CD14-positive monocyte (primary cell): ENCODE data around the gene CCDC188. TPM values are rescaled to one million over a fixed set of nuclear protein-coding genes. Genes with fewer than 3 reads are reported as not detected.

Experiments
- DNase-seq, 3 donors: peaks; one replicate each; pipeline ENCODE4 v3.0.0-alpha.2; 2011 to 2022
- H2AFZ ChIP-seq: 2 replicates; pipeline ENCODE4 v1.6.0; 2012; ENCODE audit warnings: mild to moderate bottlenecking, low read depth, low read length, inconsistent platforms; ENCODE audit not compliant: insufficient read depth, poor library complexity, severe bottlenecking
- H3K27ac ChIP-seq, 2 donors: 1 replicate in 1 of 2; 2 replicates in 1 of 2; pipeline ENCODE4 v1.5.1; 2012 to 2013; ENCODE audit warnings: low read length in 2 of 2, control low read depth in 1 of 2, inconsistent platforms in 1 of 2, low read depth in 1 of 2, mild to moderate bottlenecking in 1 of 2
- H3K27me3 ChIP-seq, 2 donors: one replicate each; pipeline versions ENCODE4 v1.6.0 to v1.6.1; 2011 to 2013; ENCODE audit warnings: low read length in 2 of 2; ENCODE audit not compliant: control insufficient read depth in 2 of 2, insufficient read depth in 2 of 2
- H3K36me3 ChIP-seq, 2 donors: replicated peaks in 1 of 2; 1 replicate in 1 of 2; 2 replicates in 1 of 2; pipeline versions ENCODE4 v1.5.1 to v1.6.1; 2012 to 2013; ENCODE audit warnings: low read length in 2 of 2, control low read depth in 1 of 2, inconsistent platforms in 1 of 2, mild to moderate bottlenecking in 1 of 2; ENCODE audit not compliant: insufficient read depth in 2 of 2, control insufficient read depth in 1 of 2
- H3K4me1 ChIP-seq, 2 donors: 1 replicate in 1 of 2; 2 replicates in 1 of 2; pipeline versions ENCODE4 v1.5.1 to v1.6.1; 2012 to 2013; ENCODE audit warnings: low read length in 2 of 2, control low read depth in 1 of 2, inconsistent platforms in 1 of 2, mild to moderate bottlenecking in 1 of 2, moderate library complexity in 1 of 2; ENCODE audit not compliant: insufficient read depth in 2 of 2, control insufficient read depth in 1 of 2
- H3K4me2 ChIP-seq: replicated peaks from 2 replicates; pipeline ENCODE3; 2012; ENCODE audit warnings: low read length, moderate library complexity, mild to moderate bottlenecking; ENCODE audit not compliant: poor library complexity, severe bottlenecking; ENCODE audit errors: extremely low read depth
- H3K4me3 ChIP-seq, 3 experiments: fragments of 200-600 bp in 1 of 3; sonication (generic) in 1 of 3; replicated peaks in 1 of 3; 1 replicate in 2 of 3; 2 replicates in 1 of 3; pipeline ENCODE4 v1.5.1; 2011 to 2013; ENCODE audit warnings: low read length in 3 of 3, mild to moderate bottlenecking in 3 of 3, control low read depth in 2 of 3, low read depth in 2 of 3, inconsistent platforms in 1 of 3, moderate library complexity in 1 of 3
- H3K79me2 ChIP-seq: 2 replicates; pipeline ENCODE4 v1.6.0; 2012; ENCODE audit warnings: mild to moderate bottlenecking, control low read depth, inconsistent platforms, low read length, moderate library complexity; ENCODE audit not compliant: insufficient read depth
- H3K9ac ChIP-seq: 2 replicates; pipeline ENCODE4 v1.6.0; 2017; ENCODE audit warnings: low read length, mild to moderate bottlenecking; ENCODE audit not compliant: insufficient read depth, poor library complexity, severe bottlenecking
- H3K9me3 ChIP-seq, 2 donors: replicated peaks in 1 of 2; 1 replicate in 1 of 2; 2 replicates in 1 of 2; pipeline versions ENCODE4 v1.5.1 to v1.6.1; 2012 to 2013; ENCODE audit warnings: low read length in 2 of 2, control low read depth in 1 of 2; ENCODE audit not compliant: control insufficient read depth in 1 of 2, insufficient read depth in 1 of 2
- H4K20me1 ChIP-seq: 2 replicates; pipeline ENCODE4 v1.6.0; 2012; ENCODE audit warnings: mild to moderate bottlenecking, low read length, control low read depth, moderate library complexity; ENCODE audit not compliant: insufficient read depth
- H3K27ac Mint-ChIP-seq, 7 donors: one replicate each; pipeline ENCODE4 v1.8.0; 2020; ENCODE audit warnings: mild to moderate bottlenecking in 7 of 7, mixed read lengths in 7 of 7, moderate library complexity in 6 of 7, inconsistent platforms in 2 of 7
- H3K27me3 Mint-ChIP-seq, 3 donors: one replicate each; pipeline ENCODE4 v1.8.0; 2021 to 2022; ENCODE audit warnings: low read depth in 3 of 3, mild to moderate bottlenecking in 3 of 3, mixed read lengths in 3 of 3, moderate library complexity in 3 of 3, inconsistent platforms in 1 of 3
- H3K36me3 Mint-ChIP-seq, 2 donors: one replicate each; pipeline ENCODE4 v1.8.0; 2020; ENCODE audit warnings: mixed read lengths in 2 of 2, inconsistent platforms in 1 of 2, mild to moderate bottlenecking in 1 of 2
- H3K4me1 Mint-ChIP-seq: one replicate; pipeline ENCODE4 v1.8.0; 2020; ENCODE audit warnings: mild to moderate bottlenecking, mixed read lengths
- H3K4me3 Mint-ChIP-seq, 2 donors: one replicate each; pipeline ENCODE4 v1.8.0; 2020; ENCODE audit warnings: mild to moderate bottlenecking in 2 of 2, mixed read lengths in 2 of 2, moderate library complexity in 1 of 2
- H3K9me3 Mint-ChIP-seq, 7 donors: one replicate each; pipeline ENCODE4 v1.8.0; 2020 to 2022; ENCODE audit warnings: mixed read lengths in 7 of 7, mild to moderate bottlenecking in 6 of 7, moderate library complexity in 6 of 7, inconsistent platforms in 2 of 7
- WGBS: methylation state at CpG from one replicate; pipeline ENCODE4 v1.1.5; 2013; ENCODE audit warnings: missing lambda C conversion rate; ENCODE audit not compliant: insufficient coverage; 5-methylcytosine and 5-hydroxymethylcytosine counted together
- intact Hi-C, 2 donors: fragments of 100-400 bp; cut with micrococcal nuclease; formaldehyde crosslinking; loops; one replicate each; pipeline versions ENCODE4 v1.15.0 to v1.15.1; 2023
- polyA plus RNA-seq, 3 donors: library from polyadenylated mRNA; depleted of rRNA in 1 of 3; unstranded in 2 of 3; stranded (reverse) in 1 of 3; fragments of 300-500 nt in 2 of 3; fragments of >200 nt in 1 of 3; fragmentation: Illumina TruSeq in 2 of 3; gene quantifications; 1 replicate in 2 of 3; 2 replicates in 1 of 3; pipeline ENCODE4 v1.2.3, GENCODE V29; 2012 to 2021
- TF ChIP-seq, protein P1 (sequence below): fragments of 200-600 bp; IDR thresholded peaks from one replicate; pipeline ENCODE4 v1.8.0; 2022; ENCODE audit warnings: antibody characterized with exemption, mild to moderate bottlenecking

Gene CCDC188
- polyA plus RNA-seq, 3 donors: 0.15 TPM; not detected in 2

GRCh38 chr22:20175597-20175900, 24.7 kb upstream of the CCDC188 start:
- Histone ChIP-seq H3K4me1 (no peaks in the 10 kb centered on the region), H3K9me3 (no peaks in the 10 kb centered on the region), H2AFZ (no peak overlapping the region), H3K4me3 (no peak overlapping the region), H3K79me2 (no peaks in the 10 kb centered on the region), H4K20me1 (no peaks in the 10 kb centered on the region), H3K4me2 (no peak overlapping the region), H3K9ac (no peak overlapping the region), H3K27ac (no peak overlapping the region), H3K27me3 (no peaks in the 10 kb centered on the region), H3K36me3 (no peaks in the 10 kb centered on the region)
- Mint-ChIP-seq H3K4me3 (no peak overlapping the region), H3K27me3 (peaks cover 1 to 4% (median 3%) of the 10 kb centered on the region in 3 donors), H3K9me3 (no peaks in the 10 kb centered on the region), H3K27ac (no peak overlapping the region), H3K36me3 (no peaks in the 10 kb centered on the region), H3K4me1 (no peaks in the 10 kb centered on the region)
- TF ChIP-seq, protein P1, sequence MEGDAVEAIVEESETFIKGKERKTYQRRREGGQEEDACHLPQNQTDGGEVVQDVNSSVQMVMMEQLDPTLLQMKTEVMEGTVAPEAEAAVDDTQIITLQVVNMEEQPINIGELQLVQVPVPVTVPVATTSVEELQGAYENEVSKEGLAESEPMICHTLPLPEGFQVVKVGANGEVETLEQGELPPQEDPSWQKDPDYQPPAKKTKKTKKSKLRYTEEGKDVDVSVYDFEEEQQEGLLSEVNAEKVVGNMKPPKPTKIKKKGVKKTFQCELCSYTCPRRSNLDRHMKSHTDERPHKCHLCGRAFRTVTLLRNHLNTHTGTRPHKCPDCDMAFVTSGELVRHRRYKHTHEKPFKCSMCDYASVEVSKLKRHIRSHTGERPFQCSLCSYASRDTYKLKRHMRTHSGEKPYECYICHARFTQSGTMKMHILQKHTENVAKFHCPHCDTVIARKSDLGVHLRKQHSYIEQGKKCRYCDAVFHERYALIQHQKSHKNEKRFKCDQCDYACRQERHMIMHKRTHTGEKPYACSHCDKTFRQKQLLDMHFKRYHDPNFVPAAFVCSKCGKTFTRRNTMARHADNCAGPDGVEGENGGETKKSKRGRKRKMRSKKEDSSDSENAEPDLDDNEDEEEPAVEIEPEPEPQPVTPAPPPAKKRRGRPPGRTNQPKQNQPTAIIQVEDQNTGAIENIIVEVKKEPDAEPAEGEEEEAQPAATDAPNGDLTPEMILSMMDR: no peak
- WGBS: 81% methylated on average over 11 of the region's 12 CpGs
- no peak for DNase-seq
- intact Hi-C loops: no loop called here

GRCh38 chr22:20174785-20175596, 24.1 kb upstream of the CCDC188 start:
- Mint-ChIP-seq H3K4me3 (no peak overlapping the region), H3K27ac (no peak overlapping the region), H3K4me1 (no peaks in the 10 kb centered on the region), H3K36me3 (no peaks in the 10 kb centered on the region), H3K9me3 (no peaks in the 10 kb centered on the region), H3K27me3 (peaks cover 1 to 4% (median 3%) of the 10 kb centered on the region in 3 donors)
- no peaks in the 10 kb centered on the region for H3K27me3 ChIP-seq
- TF ChIP-seq, protein P1: no peak
- DNase-seq: no peak
- no peak overlapping the region for H3K9ac ChIP-seq
- H3K4me3 ChIP-seq: no peak overlapping the region
- H3K79me2 ChIP-seq: no peaks in the 10 kb centered on the region
- H3K9me3 ChIP-seq: no peaks in the 10 kb centered on the region
- H3K4me2 ChIP-seq: no peak overlapping the region
- WGBS: 79% methylated on average over 10 of the region's 19 CpGs
- H3K36me3 ChIP-seq: no peaks in the 10 kb centered on the region
- H3K27ac ChIP-seq: no peak overlapping the region
- intact Hi-C loops: no loop called here
- H3K4me1 ChIP-seq: no peaks in the 10 kb centered on the region
- H4K20me1 ChIP-seq: no peaks in the 10 kb centered on the region
- no peak overlapping the region for H2AFZ ChIP-seq
